A549 (cell line): ENCODE data around the gene XYLT1. TPM values are rescaled to one million over a fixed set of nuclear protein-coding genes. Genes with fewer than 3 reads are reported as not detected.

ENCODE experiments used
- ATAC-seq, 2 experiments: fragments of 200-7000 bp in 1 of 2; fragments of >200 bp in 1 of 2; cut with Nextera tagmentation in 1 of 2; cut with Tn5 transposase in 1 of 2; 3 replicates each; pipeline versions ENCODE4 v1.8.0 to v1.9.1; 2018 to 2020; ENCODE audit warnings: mild to moderate bottlenecking in 1 of 2, moderate library complexity in 1 of 2
- CTCF ChIA-PET: fragments of 300-600 bp; sonication (Branson Sonifier 250); formaldehyde crosslinking; extraction: SDS; loops from one replicate; lab custom pipeline; 2021; ENCODE audit warnings: antibody characterized with exemption, inconsistent platforms; lab: Yijun Ruan, JAX
- POLR2A ChIA-PET: fragments of 350-600 bp; formaldehyde crosslinking; extraction: SDS; loops from one replicate; lab custom pipeline; 2021; ENCODE audit warnings: antibody characterized with exemption, inconsistent platforms; lab: Yijun Ruan, JAX
- DNase-seq, 2 experiments: peaks; one replicate each; pipeline versions ENCODE4 v3.0.0 to v3.0.0-alpha.2; 2011 to 2016; ENCODE audit warnings: low read depth in 1 of 2, low spot score in 1 of 2
- FAIRE-seq: peaks from 2 replicates; lab custom pipeline; 2011; peaks lifted over from hg19 to GRCh38; lab: Jason Lieb, UNC
- H3K27ac ChIP-seq, 2 experiments: fragments of >200 bp; sonication (Bioruptor Twin); formaldehyde crosslinking; 3 replicates each; pipeline ENCODE4 v1.5.1; 2016 to 2017
- H3K4me1 ChIP-seq: fragments of >200 bp; sonication (Bioruptor Twin); formaldehyde crosslinking; 3 replicates; pipeline ENCODE4 v1.6.1; 2016
- H3K4me2 ChIP-seq: fragments of >200 bp; sonication (Bioruptor Twin); formaldehyde crosslinking; 3 replicates; pipeline ENCODE4 v1.6.1; 2016
- H3K4me3 ChIP-seq: fragments of >200 bp; sonication (Bioruptor Twin); formaldehyde crosslinking; 3 replicates; pipeline ENCODE4 v1.5.1; 2016
- H3K9me3 ChIP-seq: fragments of >200 bp; sonication (Bioruptor Twin); formaldehyde crosslinking; 3 replicates; pipeline ENCODE4 v1.6.1; 2016
- BHLHE40 ChIP-seq: IDR thresholded peaks from 2 replicates; pipeline ENCODE4 v1.6.1; 2012; ENCODE audit warnings: low read depth, low read length, inconsistent platforms
- CBX2 ChIP-seq: fragments of 200-600 bp; sonication (generic); IDR thresholded peaks from 2 replicates; pipeline ENCODE4 v1.6.1; 2016; ENCODE audit warnings: low read depth, mild to moderate bottlenecking, borderline replicate concordance
- CHD2 ChIP-seq: fragments of 150-350 bp; IDR thresholded peaks from 2 replicates; pipeline ENCODE4 v1.6.1; 2014; ENCODE audit warnings: low read length; ENCODE audit not compliant: partially characterized antibody
- CHD4 ChIP-seq: fragments of 200-600 bp; sonication (generic); IDR thresholded peaks from 2 replicates; pipeline ENCODE4 v1.6.1; 2016; ENCODE audit warnings: antibody characterized with exemption, mild to moderate bottlenecking, borderline replicate concordance
- CTCF ChIP-seq: fragments of >200 bp; sonication (Bioruptor Twin); formaldehyde crosslinking; IDR thresholded peaks from 3 replicates; pipeline ENCODE4 v1.5.1; 2016
- E2F6 ChIP-seq: IDR thresholded peaks from 2 replicates; pipeline ENCODE4 v1.6.1; 2012; ENCODE audit warnings: low read depth, borderline replicate concordance
- EHF ChIP-seq: fragments of 250-450 bp; sonication (Bioruptor Pico); IDR thresholded peaks from 2 replicates; pipeline ENCODE4 v1.5.0; 2020; ENCODE audit warnings: mild to moderate bottlenecking
- ESRRA ChIP-seq: fragments of 150-350 bp; IDR thresholded peaks from 2 replicates; pipeline ENCODE4 v1.6.1; 2014; ENCODE audit warnings: mild to moderate bottlenecking, low read length, borderline replicate concordance
- HES2 ChIP-seq: fragments of >200 bp; sonication (Bioruptor Twin); formaldehyde crosslinking; IDR thresholded peaks from 2 replicates; pipeline ENCODE4 v1.6.1; 2016
- HEYL ChIP-seq: fragments of 250-450 bp; sonication (Bioruptor Pico); IDR thresholded peaks from 2 replicates; pipeline ENCODE4 v1.8.0; 2021; ENCODE audit warnings: mild to moderate bottlenecking, moderate library complexity
- HOXB13 ChIP-seq: fragments of 250-450 bp; sonication (Bioruptor Pico); IDR thresholded peaks from 2 replicates; pipeline ENCODE4 v1.5.0; 2020; ENCODE audit warnings: low read depth, mild to moderate bottlenecking, moderate library complexity
- JUN ChIP-seq, 2 experiments: fragments of >200 bp; sonication (Bioruptor Twin); formaldehyde crosslinking; IDR thresholded peaks; 2 replicates in 1 of 2; 3 replicates in 1 of 2; pipeline ENCODE4 v1.6.1; 2016 to 2017
- KDM5A ChIP-seq: fragments of 200-600 bp; sonication (generic); IDR thresholded peaks from 2 replicates; pipeline ENCODE4 v1.6.1; 2016; ENCODE audit warnings: antibody characterized with exemption, mild to moderate bottlenecking
- NPAS2 ChIP-seq: fragments of 250-450 bp; sonication (Bioruptor Pico); IDR thresholded peaks from 2 replicates; pipeline ENCODE4 v1.8.0; 2022; ENCODE audit warnings: mild to moderate bottlenecking, moderate library complexity, borderline replicate concordance
- NR3C1 ChIP-seq: fragments of >200 bp; sonication (Bioruptor Twin); formaldehyde crosslinking; IDR thresholded peaks from 3 replicates; pipeline ENCODE4 v1.6.1; 2017
- PBX3 ChIP-seq: IDR thresholded peaks from 2 replicates; pipeline ENCODE4 v1.6.1; 2012
- PHF8 ChIP-seq: fragments of 200-600 bp; sonication (generic); IDR thresholded peaks from 2 replicates; pipeline ENCODE4 v1.6.1; 2016; ENCODE audit warnings: low read depth, mild to moderate bottlenecking, antibody characterized with exemption, moderate library complexity, borderline replicate concordance
- POLR2AphosphoS2 ChIP-seq: conservative IDR thresholded peaks from 2 replicates; pipeline ENCODE4 v1.6.1; 2012; ENCODE audit warnings: low read length, improper control_type of control experiment, inconsistent platforms
- RFX5 ChIP-seq: fragments of 450-650 bp; IDR thresholded peaks from 2 replicates; pipeline ENCODE4 v1.7.1; 2014; ENCODE audit warnings: antibody characterized with exemption, mild to moderate bottlenecking, moderate library complexity
- TFCP2L1 ChIP-seq: fragments of 250-450 bp; sonication (Bioruptor Pico); IDR thresholded peaks from 2 replicates; pipeline ENCODE4 v1.5.0; 2021; ENCODE audit warnings: mild to moderate bottlenecking
- TP53 ChIP-seq: fragments of 250-450 bp; sonication (Bioruptor Pico); IDR thresholded peaks from 2 replicates; pipeline ENCODE4 v1.5.0; 2021; ENCODE audit warnings: mild to moderate bottlenecking, moderate library complexity
- ZC3H11A ChIP-seq: fragments of 450-650 bp; IDR thresholded peaks from 2 replicates; pipeline ENCODE4 v1.6.1; 2014; ENCODE audit warnings: antibody characterized with exemption, mild to moderate bottlenecking
- ZSCAN20 ChIP-seq: fragments of 250-450 bp; sonication (Bioruptor Pico); IDR thresholded peaks from 2 replicates; pipeline ENCODE4 v1.8.0; 2022; ENCODE audit warnings: mild to moderate bottlenecking, moderate library complexity
- WGBS: methylation state at CpG from one replicate; pipeline ENCODE4 v1.1.6; 2017; ENCODE audit errors: missing lambda C conversion rate; 5-methylcytosine and 5-hydroxymethylcytosine counted together
- polyA plus RNA-seq, 4 experiments: library from polyadenylated mRNA; depleted of rRNA in 3 of 4; stranded (reverse); fragments of >200 nt; fragmentation: RNase III in 1 of 4; extraction: RNeasy Plus Mini Kit Qiagen cat#74134 plus additional on column Dnase treatment in 1 of 4; gene quantifications; 2 replicates in 3 of 4; 3 replicates in 1 of 4; pipeline ENCODE4 v1.2.3, GENCODE V29; 2011 to 2017

XYLT1 gene
- polyA plus RNA-seq, 2 of the 4 experiments (the other 2 are of a cell fraction), result 0.78 to 0.88 TPM

- no peak overlapping the region for H3K4me2 ChIP-seq
- DNase-seq, result no peak
- no peak for ATAC-seq
- H3K4me1 ChIP-seq, result no peaks in the 10 kb centered on the region
- TF ChIP-seq CHD4, result no peak
- TF ChIP-seq EHF (CRISPR knock-in tag), result no peak
- H3K27ac ChIP-seq, result no peak overlapping the region
- 37% methylated on average over 3 of the region's 3 CpGs for WGBS
- no peak overlapping the region for H3K4me3 ChIP-seq
- ChIA-PET CTCF (interaction anchor here (0.6 to 1.0 kb wide), 2 partner anchors 14 to 15 kb away, joined by 3 read pairs; no protein-coding TSS in a partner anchor), POLR2A (no interaction called here)
- no peak for FAIRE-seq
- H3K9me3 ChIP-seq, result no peaks in the 10 kb centered on the region
These were observed 239.7 kb downstream of the XYLT1 start for GRCh38 chr16:17230932-17231581.

DNA sequence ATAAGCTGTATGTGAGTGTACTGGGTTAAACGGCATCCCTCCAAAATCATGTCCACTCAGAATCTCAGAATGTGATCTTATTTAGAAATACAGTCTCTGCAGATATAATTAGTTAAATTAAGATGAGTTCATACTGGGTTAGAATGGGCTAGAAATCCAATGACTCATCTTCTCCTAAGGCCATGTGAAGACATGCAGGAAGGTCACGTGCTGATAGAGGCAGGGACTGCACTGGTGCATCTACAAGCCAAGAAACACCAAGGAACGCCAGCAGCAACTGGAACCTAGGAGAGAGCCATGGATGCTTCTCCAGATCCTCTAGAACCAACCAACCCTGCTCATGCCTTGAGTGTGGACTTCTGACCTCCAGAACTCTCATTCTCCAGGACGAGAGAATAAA lies 241.0 kb downstream of the XYLT1 start:
- CTCF ChIA-PET, result no interaction called here
- H3K4me2 ChIP-seq, result no peak overlapping the region
- TF ChIP-seq POLR2AphosphoS2 (no peak), NPAS2 (CRISPR knock-in tag) (no peak), TP53 (CRISPR knock-in tag) (no peak), NR3C1 (no peak), BHLHE40 (no peak), HEYL (CRISPR knock-in tag) (no peak), PBX3 (no peak), ZSCAN20 (CRISPR knock-in tag) (no peak), JUN (IDR thresholded peaks at IDR 0.05) (no peak), E2F6 (no peak), ZC3H11A (no peak)
- DNase-seq (no peak), FAIRE-seq (no peak), ATAC-seq (no peak)
- POLR2A ChIA-PET, result no interaction called here
- H3K4me3 ChIP-seq, result no peak overlapping the region
- 23% methylated on average over 4 of the region's 4 CpGs for WGBS
- no peak overlapping the region for H3K27ac ChIP-seq
- no peaks in the 10 kb centered on the region for H3K4me1 ChIP-seq
- H3K9me3 ChIP-seq, result no peaks in the 10 kb centered on the region

- CTCF ChIA-PET, result no interaction called here
- H3K27ac ChIP-seq, result no peak overlapping the region
- no peak for FAIRE-seq
- no peaks in the 10 kb centered on the region for H3K9me3 ChIP-seq
- no peaks in the 10 kb centered on the region for H3K4me1 ChIP-seq
- DNase-seq, result no peak
- no peak overlapping the region for H3K4me3 ChIP-seq
- 30% methylated on average over 6 of the region's 6 CpGs for WGBS
- no peak for TF ChIP-seq CTCF
- TF ChIP-seq HOXB13 (CRISPR knock-in tag), result no peak
- TF ChIP-seq PHF8, result no peak
- TF ChIP-seq HEYL (CRISPR knock-in tag), result no peak
- no peak for TF ChIP-seq JUN (IDR thresholded peaks at IDR 0.05)
- TF ChIP-seq CHD2, result no peak
- TF ChIP-seq HES2, result no peak
- no peak for TF ChIP-seq RFX5
- no peak for TF ChIP-seq KDM5A
- no peak for TF ChIP-seq CBX2
- TF ChIP-seq ESRRA, result no peak
- no peak for TF ChIP-seq TFCP2L1 (CRISPR knock-in tag)
- POLR2A ChIA-PET, result no interaction called here
- H3K4me2 ChIP-seq, result no peak overlapping the region
- no peak for ATAC-seq
These were observed 241.6 kb downstream of the XYLT1 start for GRCh38 chr16:17229131-17229530.
